ENCODE results near the gene TRIM40. TPM values are rescaled to one million over a fixed set of nuclear protein-coding genes. Genes with fewer than 3 reads are reported as not detected.
"Not testable (repeated sequence)": the region's sequence is repeated elsewhere in the genome, so short reads cannot be mapped to it uniquely, and the experiment has no call there.

The TRIM40 gene
- total RNA-seq, 1 donor from 2014 or later, result not detected

DNA sequence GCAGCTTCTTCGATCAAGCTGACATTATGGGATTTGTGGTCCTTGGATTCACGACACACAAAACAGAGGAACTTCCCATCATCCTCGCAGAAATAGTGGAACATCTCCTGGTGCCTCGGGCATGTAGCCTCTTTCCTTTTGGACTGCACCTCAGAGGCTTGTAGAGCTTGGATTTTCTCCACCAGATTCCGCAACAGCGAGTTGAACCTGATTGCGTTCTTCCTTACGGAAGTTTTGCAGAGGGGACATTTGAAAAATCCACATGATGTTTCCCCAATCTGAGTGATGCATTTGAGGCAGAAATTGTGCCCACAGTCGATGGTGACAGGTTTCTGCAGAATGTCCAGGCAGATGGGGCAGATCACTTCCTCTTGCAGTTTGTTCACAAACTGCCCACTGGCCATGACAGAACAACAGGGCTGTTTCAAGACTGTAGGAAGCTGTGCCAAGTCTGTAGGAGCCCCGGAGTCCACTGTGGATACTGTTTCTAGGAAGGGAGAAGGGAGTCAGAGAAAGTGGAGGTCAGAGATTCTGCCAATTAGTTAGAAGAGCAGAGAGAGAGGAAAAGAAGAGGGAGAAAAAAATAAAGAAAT is 23.4 kb upstream of the TRIM40 start:
- intact Hi-C loops (cut with DNase I), result no loop called here
- no peak for DNase-seq (ENCODE audit: low spot score)

DNA sequence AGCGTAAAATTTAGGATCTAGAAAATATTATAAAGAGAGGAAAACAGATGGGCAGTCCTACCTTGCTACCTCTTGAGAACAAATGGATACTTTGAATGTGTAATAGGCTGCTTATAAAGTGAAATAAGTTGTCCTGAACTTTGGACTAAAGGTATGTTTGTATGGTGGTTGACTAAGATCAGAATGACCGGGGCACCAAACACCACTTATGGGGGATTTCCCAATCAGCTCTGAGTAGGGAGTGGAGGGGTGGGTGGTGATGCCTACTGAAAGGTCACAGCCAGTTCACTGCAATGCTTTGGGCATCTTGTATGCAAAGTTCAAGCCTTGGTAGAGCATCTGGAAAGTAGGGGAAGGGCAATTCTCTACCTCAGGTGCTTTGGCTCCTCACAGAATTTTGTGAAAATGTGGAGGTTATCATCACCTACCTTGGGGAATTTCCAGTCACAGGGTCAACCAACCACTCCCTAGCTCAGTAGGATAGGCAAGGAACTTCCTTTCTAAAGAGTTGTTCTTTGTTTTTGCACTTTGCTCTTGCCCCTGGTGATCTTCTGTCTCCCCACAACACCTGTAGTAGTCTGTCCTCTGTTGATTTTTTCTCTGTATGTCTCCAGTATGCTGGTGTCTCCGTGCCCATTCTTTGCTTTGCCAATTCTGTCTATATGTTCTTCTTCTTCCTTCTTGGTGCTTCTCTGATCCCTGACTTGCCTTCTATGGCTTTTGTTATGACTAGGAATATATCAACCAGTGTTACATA is 22.8 kb upstream of the TRIM40 start, which contains the start of gene TRIM31:
Gene TRIM31 (minus strand): TSS at position 88 of the 757 bp plus-strand sequence. CDS start 285 bp downstream, outside the sequence.
- no peak for DNase-seq (ENCODE audit: low spot score)
- intact Hi-C loops (cut with DNase I), result no loop called here

DNA sequence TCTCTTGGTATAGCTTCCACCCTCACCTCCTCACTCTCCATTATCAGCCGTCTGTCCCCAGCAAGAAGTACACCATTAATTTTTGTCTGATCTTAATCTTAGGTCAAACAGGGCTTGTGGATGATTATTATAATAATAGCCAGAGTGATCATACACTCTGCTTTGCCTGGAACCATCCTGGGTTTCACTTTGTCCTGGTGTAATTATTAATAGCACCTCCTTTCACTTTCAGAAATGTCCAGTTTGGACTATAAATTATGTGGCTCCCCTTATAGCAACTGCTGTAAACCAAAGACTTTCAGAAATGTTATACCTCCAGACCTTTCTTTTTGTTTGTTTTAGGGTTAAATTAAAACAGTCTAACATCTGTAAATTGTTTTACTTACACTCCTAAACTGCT is 22.1 kb upstream of the TRIM40 start:
- intact Hi-C loops (cut with DNase I), result no loop called here
- no peak for DNase-seq (ENCODE audit: low spot score)

DNA sequence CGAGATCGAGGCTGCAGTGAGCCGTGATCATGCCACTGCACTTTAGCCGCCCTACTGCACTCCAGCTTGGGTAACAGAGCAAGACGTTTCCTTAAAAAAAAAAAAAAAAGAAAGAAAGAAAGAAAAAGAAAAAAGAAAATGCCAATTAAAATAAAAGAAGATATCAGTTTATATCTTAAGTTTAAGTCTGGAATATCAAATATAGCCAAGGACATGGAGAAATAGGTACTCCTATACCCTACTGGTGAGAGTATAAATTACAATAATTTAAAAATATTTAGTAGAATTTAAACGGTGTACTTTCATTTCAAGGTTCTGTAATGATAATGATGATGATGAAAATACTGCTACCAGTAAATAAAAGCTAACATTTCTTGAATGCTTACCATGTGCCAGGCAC is 19.2 kb upstream of the TRIM40 start:
- no peak for DNase-seq (ENCODE audit: low spot score)
- intact Hi-C loops (cut with DNase I), result no loop called here

GRCh38 chr6:30118691-30119090 is 17.2 kb upstream of the TRIM40 start:
- intact Hi-C loops (cut with DNase I); DNase-seq (ENCODE audit: low spot score): not testable (repeated sequence)

DNA sequence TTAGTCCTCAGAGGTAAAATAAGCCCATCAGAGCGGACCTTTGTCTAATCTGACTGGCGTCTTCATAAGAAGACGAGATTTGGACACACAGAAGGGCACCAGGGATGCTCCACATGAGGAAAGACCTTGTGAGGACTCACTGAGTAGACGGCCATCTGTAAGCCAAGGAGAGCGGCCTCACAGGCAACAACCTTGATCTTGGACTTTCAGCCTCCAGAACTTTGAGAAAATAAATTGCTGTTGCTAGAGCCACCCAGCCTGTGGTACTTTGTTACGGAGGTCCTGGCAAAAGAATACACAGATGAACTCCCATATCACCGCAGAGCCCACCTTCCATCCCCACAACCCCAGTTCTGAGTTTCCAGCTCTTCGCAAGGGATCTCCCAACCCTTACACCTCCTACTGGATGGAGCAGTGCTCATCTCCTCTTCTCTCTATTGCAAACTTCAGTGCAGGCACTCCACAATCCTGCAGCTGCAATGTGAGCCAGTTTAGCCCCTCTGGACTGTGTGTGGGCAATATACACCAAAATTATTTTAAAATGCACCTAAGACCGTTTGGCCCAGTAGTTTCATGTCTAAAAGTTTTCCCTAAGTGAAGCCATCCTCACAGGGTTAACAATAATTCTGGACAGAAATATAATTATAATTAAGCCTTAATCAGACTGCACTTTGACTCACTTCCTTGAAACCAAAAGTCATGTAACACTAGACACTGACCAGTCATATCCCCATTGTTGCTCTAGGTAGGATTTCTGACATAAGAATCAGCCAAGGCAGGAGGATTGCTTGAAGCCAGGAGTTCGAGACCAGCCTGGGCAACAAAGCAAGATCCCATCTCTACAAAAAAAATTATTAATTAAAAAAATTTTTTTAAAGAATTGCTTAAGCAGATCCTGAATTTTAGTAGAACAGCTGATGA is 14.2 kb upstream of the TRIM40 start:
- intact Hi-C loops (cut with DNase I), result no loop called here
- no peak for DNase-seq (ENCODE audit: low spot score)

- no peak for DNase-seq (ENCODE audit: low spot score)
- intact Hi-C loops (cut with DNase I), result no loop called here
Measured at GRCh38 chr6:30122515-30122914, 13.4 kb upstream of the TRIM40 start.

GRCh38 chr6:30127238-30128093 is 8.5 kb upstream of the TRIM40 start:
- DNase-seq (ENCODE audit: low spot score), result no peak
- intact Hi-C loops (cut with DNase I), result no loop called here

DNA sequence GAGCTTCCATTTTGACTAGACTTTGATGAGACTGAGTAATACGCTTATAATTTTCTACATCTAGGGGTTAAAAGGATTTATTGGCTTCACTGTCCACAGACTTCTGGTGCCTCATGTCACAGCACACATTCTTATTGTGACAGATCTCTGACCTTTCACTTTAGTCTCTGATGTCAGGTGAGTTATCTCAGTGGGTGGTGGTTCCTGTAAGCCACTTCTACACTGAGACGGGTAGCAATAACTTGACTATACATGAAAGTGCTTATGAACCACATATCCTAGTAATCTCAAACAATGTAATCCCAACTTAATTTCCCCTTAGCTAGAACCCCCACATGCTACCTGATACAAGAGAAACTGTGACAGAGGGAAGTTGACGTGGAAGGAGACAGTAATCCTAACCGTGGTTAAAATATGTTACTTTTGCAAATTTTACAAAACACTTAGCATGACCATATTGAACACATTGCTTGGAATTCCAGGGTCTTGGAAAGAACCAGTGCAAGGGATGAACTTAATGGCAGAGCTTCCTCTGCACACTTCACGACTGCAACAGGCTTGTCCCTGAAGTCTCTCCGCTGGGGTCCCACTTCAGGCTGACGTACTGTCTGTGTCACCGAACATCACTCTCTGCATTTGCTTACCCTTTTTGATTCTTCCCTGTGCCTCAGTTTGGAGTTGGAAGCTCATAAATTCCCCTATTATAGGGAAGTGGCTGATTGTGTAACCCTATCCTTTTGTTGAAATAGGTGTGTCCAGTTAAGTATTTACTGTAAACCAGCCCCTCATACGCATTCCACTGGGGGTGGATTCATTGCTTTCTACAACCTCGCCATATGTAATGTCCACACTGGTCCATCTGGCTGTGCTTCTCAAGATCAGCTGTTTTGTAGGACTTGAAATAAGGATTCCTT is 6.4 kb upstream of the TRIM40 start:
- intact Hi-C loops (cut with DNase I), result loop anchor here (10.0 kb wide), 1 partner anchor 285 kb away; no protein-coding TSS in a partner anchor
- no peak for DNase-seq (ENCODE audit: low spot score)

DNA sequence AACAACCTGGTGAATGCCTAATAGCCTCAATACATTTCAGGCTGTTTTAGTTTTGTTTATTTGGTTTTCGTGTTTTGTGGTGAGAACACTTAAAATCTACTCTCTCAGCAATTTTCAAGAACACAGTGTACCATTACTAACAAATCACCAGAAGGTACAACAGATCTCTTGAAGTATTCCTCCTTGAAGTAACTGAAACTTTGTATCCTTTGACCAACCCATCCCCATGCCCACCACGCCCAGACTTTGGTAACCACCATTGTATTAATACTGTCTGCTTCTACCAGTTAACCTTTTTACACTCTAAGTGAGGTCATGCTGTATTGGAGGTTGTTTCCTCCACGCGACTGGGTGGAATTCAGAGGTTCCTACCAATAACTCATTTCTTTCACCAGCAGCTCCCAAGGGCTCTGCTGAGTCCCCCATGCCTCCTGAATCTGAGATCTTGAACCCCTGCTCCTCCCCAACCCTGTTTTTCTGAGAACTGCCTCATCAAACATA is 5.7 kb upstream of the TRIM40 start:
- intact Hi-C loops (cut with DNase I), result loop anchor here (10.0 kb wide), 1 partner anchor 285 kb away; no protein-coding TSS in a partner anchor

GRCh38 chr6:30130887-30131862 is 4.8 kb upstream of the TRIM40 start:
- intact Hi-C loops (cut with DNase I), result loop anchor here (1.0 to 10.0 kb wide), 2 partner anchors 28 to 286 kb away; no protein-coding TSS in a partner anchor

More for the DNA sequence above, 5.7 kb upstream of the TRIM40 start:
- DNase-seq (ENCODE audit: low spot score), result no peak

DNA sequence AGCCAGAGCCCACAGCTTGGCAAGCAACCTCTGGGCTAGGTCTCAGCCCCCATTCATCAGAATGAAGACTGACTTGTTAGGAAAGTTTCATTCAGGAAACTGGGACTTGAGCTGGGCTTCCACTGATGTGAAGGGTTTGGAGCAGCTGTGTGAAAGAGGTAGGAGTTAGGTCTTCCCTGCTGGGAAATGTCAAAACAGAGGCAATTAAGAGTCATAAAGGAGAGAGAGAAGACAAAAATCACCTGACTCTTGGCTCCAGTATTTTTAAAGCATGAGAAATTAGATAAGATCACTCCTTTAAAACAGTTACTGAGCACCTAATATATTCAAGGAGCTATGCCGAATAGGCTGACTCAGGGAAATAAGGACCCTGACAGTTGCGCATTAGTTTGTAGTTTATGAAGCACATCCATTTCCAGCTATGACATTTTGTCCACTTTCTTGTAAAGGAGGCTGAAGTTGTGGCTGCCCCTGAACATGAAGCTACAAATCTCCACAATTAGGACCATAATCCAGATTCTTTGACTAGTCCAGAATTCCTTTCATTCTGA is 3.9 kb upstream of the TRIM40 start:
- no peak for DNase-seq (ENCODE audit: low spot score)
- intact Hi-C loops (cut with DNase I), result loop anchor here (1.0 to 10.0 kb wide), 2 partner anchors 29 to 287 kb away; no protein-coding TSS in a partner anchor

More at GRCh38 chr6:30130887-30131862, 4.8 kb upstream of the TRIM40 start:
- peak; percentile 82 for DNase-seq (ENCODE audit: low spot score)

DNA sequence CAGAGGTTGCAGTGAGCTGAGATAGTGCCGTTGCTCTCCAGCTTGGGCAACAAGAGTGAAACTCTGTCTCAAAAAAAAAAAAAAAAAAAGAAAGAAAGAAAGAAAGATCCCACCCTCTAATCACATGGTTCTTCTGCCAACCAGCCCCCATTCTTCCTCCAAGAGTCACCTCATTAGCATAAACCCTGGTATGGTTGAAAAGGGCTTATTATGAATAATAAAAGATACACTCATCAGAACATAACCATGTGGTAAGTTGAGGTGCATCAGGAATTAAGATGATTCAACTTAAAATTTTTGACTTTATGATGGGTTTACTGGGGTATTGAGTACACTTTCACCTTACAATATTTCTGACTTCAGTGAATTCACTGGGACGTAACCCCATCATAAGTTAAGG is 793 bp upstream of the TRIM40 start:
- intact Hi-C loops (cut with DNase I), result loop anchor here (10.0 kb wide), 1 partner anchor 290 kb away; no protein-coding TSS in a partner anchor
- DNase-seq (ENCODE audit: low spot score), result no peak

DNA sequence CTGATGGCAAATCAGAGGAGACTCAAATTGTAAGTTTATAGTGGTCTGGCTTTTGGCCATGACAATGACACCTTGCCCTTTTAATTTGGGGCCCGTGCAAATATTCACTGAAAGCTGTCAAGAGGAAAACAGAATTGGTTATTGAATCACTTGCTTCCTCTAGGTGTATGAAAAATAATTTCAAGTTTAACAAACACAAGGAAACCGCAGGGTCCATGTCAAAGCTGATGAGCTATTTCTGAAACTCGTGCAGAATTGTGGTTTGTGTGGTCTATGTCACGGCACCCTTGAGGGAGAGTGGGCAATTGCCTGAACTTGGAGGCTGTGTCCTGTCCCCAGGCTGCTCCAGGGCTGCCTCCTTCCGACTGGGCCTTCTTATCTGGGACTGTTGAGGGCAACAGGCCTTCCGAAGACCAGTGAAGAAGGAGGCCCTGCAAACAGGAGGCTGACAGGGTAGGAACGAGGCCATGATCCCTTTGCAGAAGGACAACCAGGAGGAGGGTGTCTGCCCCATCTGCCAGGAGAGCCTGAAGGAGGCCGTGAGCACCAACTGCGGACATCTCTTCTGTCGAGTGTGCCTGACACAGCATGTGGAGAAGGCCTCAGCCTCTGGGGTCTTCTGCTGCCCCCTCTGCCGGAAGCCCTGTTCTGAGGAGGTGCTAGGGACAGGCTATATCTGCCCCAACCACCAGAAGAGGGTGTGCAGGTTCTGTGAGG is 788 bp downstream of the TRIM40 start:
- DNase-seq (ENCODE audit: low spot score), result no peak
- intact Hi-C loops (cut with DNase I), result loop anchor here (10.0 kb wide), 1 partner anchor 292 kb away; no protein-coding TSS in a partner anchor

- DNase-seq (ENCODE audit: low spot score); intact Hi-C loops (cut with DNase I): not testable (repeated sequence)
Measured at GRCh38 chr6:30140240-30140639, 4.3 kb downstream of the TRIM40 start.

All from cardiac septum (tissue), 1 donor.